ENCODE results near the gene MTHFD2L.

MTHFD2L gene

DNA sequence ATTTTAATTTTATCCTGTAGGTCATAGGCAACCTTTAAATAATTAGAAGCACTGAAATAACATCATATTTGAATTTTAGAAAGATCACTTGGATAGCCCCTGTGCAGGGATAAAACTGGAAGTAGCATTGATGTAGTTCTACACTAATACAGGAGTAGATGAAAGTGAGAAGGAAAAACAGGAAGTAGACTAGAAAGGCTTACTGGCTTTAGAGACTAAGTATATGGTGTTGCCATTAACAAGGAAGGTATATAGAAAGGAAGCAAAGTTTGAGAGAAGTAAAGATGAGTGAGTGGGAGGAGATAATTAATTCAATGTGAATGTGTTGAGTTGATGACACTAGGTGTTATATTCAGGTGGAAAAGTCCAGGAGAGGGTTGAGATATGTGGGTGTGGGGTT lies 77.2 kb downstream of the MTHFD2L start:
- no peaks in the 10 kb centered on the region for H3K9me3 Mint-ChIP-seq
- H3K27me3 Mint-ChIP-seq (ENCODE audit: low read depth): no peaks in the 10 kb centered on the region
- TF ChIP-seq, protein P1, sequence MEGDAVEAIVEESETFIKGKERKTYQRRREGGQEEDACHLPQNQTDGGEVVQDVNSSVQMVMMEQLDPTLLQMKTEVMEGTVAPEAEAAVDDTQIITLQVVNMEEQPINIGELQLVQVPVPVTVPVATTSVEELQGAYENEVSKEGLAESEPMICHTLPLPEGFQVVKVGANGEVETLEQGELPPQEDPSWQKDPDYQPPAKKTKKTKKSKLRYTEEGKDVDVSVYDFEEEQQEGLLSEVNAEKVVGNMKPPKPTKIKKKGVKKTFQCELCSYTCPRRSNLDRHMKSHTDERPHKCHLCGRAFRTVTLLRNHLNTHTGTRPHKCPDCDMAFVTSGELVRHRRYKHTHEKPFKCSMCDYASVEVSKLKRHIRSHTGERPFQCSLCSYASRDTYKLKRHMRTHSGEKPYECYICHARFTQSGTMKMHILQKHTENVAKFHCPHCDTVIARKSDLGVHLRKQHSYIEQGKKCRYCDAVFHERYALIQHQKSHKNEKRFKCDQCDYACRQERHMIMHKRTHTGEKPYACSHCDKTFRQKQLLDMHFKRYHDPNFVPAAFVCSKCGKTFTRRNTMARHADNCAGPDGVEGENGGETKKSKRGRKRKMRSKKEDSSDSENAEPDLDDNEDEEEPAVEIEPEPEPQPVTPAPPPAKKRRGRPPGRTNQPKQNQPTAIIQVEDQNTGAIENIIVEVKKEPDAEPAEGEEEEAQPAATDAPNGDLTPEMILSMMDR (IDR thresholded peaks at IDR 0.05; ENCODE audit: unreplicated experiment in 3 of 3): no peak
- no peak overlapping the region for H3K27ac Mint-ChIP-seq
- H3K4me3 Mint-ChIP-seq: no peak overlapping the region
- H3K36me3 Mint-ChIP-seq (ENCODE audit: low read depth): no peaks in the 10 kb centered on the region
- H3K4me1 Mint-ChIP-seq: no peaks in the 10 kb centered on the region

DNA sequence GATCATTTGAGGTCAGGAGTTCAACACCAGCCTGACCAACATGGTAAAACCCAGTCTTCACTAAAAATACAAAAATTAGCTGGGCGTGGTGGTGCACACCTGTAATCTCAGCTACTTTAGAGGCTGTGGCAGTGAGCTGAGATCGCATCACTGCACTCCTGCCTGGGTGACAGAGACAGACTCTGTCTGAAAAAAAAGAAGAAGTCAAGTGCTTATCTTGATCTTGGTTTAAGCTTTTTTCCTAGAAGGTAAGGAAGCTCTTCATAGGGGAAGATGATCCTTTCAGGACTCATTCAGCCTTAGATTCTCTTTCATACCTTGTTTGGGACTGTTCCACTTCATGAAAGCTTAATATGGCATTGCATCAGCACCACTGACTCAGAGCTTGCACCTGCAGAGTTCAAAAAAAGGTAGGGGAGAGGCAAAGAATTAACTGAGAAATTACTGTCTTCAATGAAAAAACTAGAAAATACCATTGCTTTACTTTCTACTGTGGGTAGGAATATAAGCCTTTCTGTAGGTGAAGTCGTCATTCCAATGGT lies 79.6 kb downstream of the MTHFD2L start:
- H3K9me3 Mint-ChIP-seq: no peaks in the 10 kb centered on the region
- no peak overlapping the region for H3K4me3 Mint-ChIP-seq
- H3K4me1 Mint-ChIP-seq: no peaks in the 10 kb centered on the region
- H3K27ac Mint-ChIP-seq: no peak overlapping the region
- H3K36me3 Mint-ChIP-seq (ENCODE audit: low read depth): no peaks in the 10 kb centered on the region
- no peaks in the 10 kb centered on the region for H3K27me3 Mint-ChIP-seq (ENCODE audit: low read depth)
- TF ChIP-seq, protein P1 (IDR thresholded peaks at IDR 0.05; ENCODE audit: unreplicated experiment in 3 of 3): no peak

DNA sequence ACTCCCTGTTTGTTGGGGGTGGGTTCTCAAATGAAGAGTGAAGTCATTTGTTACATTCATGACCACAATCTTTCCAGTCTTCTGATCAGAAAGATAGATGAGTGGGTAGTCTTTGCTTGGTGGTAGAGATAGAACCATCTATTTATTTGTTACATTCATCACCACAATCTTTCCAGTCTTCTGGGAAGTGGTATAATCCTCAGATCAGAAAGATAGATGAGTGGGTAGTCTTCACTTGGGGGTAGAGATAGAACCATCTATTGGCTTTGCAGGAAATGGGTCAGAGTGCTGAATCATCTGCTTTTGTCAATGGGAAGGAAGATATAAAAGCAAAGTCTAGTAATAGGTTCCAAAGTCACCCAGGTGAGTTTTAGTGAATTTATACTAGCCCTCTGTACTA lies 86.1 kb downstream of the MTHFD2L start:
- H3K27me3 Mint-ChIP-seq (ENCODE audit: low read depth): no peaks in the 10 kb centered on the region
- no peak overlapping the region for H3K27ac Mint-ChIP-seq
- H3K4me3 Mint-ChIP-seq: no peak overlapping the region
- H3K36me3 Mint-ChIP-seq (ENCODE audit: low read depth): no peaks in the 10 kb centered on the region
- peaks cover 2% of the 10 kb centered on the region for H3K9me3 Mint-ChIP-seq
- no peaks in the 10 kb centered on the region for H3K4me1 Mint-ChIP-seq
- TF ChIP-seq, protein P1 (IDR thresholded peaks at IDR 0.05; ENCODE audit: unreplicated experiment in 3 of 3): no peak

DNA sequence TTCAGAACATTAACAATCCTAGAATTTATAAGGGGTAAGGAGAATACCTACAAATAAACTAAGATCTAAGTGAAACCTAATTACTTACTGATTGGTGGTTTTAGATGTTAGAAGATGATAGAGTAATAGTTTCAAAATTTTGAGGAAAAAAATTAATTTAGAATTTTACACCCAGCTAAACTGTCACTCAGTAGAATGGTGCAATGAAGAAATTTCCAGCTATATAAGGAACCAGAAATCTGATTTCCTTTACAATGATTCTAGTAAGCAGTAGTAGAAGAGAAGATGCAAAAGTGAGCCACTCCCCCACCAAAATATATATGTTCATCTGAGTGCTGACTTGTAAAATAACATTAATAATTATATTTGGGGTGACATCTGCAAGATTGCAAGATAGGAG lies 95.0 kb downstream of the MTHFD2L start:
- H3K27me3 Mint-ChIP-seq (ENCODE audit: low read depth): no peaks in the 10 kb centered on the region
- TF ChIP-seq, protein P1 (IDR thresholded peaks at IDR 0.05; ENCODE audit: unreplicated experiment in 3 of 3): no peak
- peaks cover 20% of the 10 kb centered on the region for H3K36me3 Mint-ChIP-seq (ENCODE audit: low read depth)
- H3K9me3 Mint-ChIP-seq: peaks cover 33% of the 10 kb centered on the region
- H3K27ac Mint-ChIP-seq: no peak overlapping the region
- H3K4me1 Mint-ChIP-seq: no peaks in the 10 kb centered on the region
- H3K4me3 Mint-ChIP-seq: no peak overlapping the region

DNA sequence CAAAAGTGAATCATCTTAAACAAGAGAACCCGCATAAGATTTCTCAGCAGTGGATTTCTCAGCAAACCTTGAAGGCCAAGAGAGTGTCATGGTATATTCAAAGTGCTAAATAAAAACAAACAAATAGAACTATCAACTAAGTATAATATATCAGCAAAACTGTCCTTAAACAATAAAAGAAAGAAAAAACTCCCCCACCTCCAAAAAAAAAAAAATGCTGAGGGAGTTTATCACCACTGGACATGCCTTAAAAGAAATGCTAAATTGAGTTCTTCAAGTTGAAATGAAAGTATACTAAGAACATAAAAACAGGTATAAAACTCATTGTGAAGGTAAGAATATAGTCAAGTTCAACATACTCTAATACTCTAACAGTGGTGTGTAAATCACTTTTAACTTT lies 96.5 kb downstream of the MTHFD2L start:
- peaks cover 6% of the 10 kb centered on the region for H3K4me1 Mint-ChIP-seq
- no peak overlapping the region for H3K27ac Mint-ChIP-seq
- H3K4me3 Mint-ChIP-seq: no peak overlapping the region
- peaks cover 33% of the 10 kb centered on the region for H3K9me3 Mint-ChIP-seq
- TF ChIP-seq, protein P1 (IDR thresholded peaks at IDR 0.05; ENCODE audit: unreplicated experiment in 3 of 3): no peak
- peaks cover 20% of the 10 kb centered on the region for H3K36me3 Mint-ChIP-seq (ENCODE audit: low read depth)
- H3K27me3 Mint-ChIP-seq (ENCODE audit: low read depth): no peaks in the 10 kb centered on the region

DNA sequence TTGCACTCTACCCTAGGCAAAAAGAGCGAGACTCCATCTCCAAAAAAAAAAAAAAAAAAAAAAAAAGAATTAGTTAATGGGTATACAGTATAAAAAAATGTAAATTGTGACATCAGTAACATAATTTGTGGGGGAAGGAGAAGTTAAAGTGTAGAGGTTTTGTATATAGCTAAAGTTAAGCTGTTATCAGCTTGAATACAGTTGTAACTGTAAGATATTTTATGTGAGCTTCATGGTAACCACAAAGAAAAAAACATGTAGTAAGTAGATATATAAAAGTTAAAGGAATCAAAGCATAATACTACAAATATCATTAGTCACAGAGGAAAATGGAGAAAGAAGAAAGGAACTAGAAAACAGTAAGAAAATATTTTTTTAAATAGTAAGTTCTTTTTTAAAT lies 97.2 kb downstream of the MTHFD2L start:
- TF ChIP-seq, protein P1 (IDR thresholded peaks at IDR 0.05; ENCODE audit: unreplicated experiment in 3 of 3): no peak

More for the DNA sequence above, 97.2 kb downstream of the MTHFD2L start:
- peaks cover 6% of the 10 kb centered on the region for H3K4me1 Mint-ChIP-seq
- H3K27ac Mint-ChIP-seq: no peak overlapping the region
- H3K27me3 Mint-ChIP-seq (ENCODE audit: low read depth): no peaks in the 10 kb centered on the region
- H3K4me3 Mint-ChIP-seq: no peak overlapping the region
- peaks cover 20% of the 10 kb centered on the region for H3K36me3 Mint-ChIP-seq (ENCODE audit: low read depth)
- H3K9me3 Mint-ChIP-seq: peaks cover 27% of the 10 kb centered on the region
